ENCODE measurements around the gene ZSCAN21. TPM values are rescaled to one million over a fixed set of nuclear protein-coding genes. Genes with fewer than 3 reads are reported as not detected.

The ZSCAN21 gene
- total RNA-seq, 3 donors from 2014 or later: 12.8 to 21.8 (median 13.0) TPM

GRCh38 chr7:100072462-100072861, 22.9 kb downstream of the ZSCAN21 start:
- TF ChIP-seq CTCF (IDR thresholded peaks at IDR 0.05): no peak
- no peak for DNase-seq (ENCODE audit: low spot score in 2 of 2)
- H3K4me1 ChIP-seq: no peaks in the 10 kb centered on the region
- intact Hi-C loops (cut with DNase I; ENCODE audit: low total_unique reads): no loop called here
- H3K36me3 ChIP-seq: peaks cover 29% of the 10 kb centered on the region
- H3K27me3 ChIP-seq: no peaks in the 10 kb centered on the region
- no peak overlapping the region for H3K27ac ChIP-seq
- H3K9me3 ChIP-seq: peaks cover 25 to 31% of the 10 kb centered on the region in 2 donors
- H3K4me3 ChIP-seq: no peak overlapping the region

DNA sequence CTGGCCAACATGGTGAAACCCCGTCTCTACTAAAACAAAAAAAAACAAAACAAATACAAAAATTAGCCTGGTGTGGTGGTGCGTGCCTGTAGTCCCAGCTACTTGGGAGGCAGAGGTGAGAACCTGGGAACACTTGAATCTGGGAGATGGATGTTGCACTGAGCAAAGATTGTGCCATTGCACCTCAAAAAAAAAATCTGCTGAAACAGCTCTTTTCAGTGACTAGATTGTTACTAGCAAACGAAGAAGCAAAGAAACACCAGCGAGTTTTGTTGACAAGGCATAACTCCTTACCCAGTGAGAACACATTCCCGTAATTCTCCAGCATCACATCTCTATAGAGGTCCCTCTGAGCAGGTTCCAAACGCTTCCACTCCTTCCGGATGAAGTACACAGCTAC, 25.3 kb downstream of the ZSCAN21 start:
- Histone ChIP-seq H3K9me3 (peaks cover 25 to 30% of the 10 kb centered on the region in 2 donors), H3K27me3 (no peaks in the 10 kb centered on the region), H3K4me1 (no peaks in the 10 kb centered on the region), H3K27ac (no peak overlapping the region), H3K36me3 (peaks cover 29% of the 10 kb centered on the region), H3K4me3 (no peak overlapping the region)
- TF ChIP-seq CTCF (IDR thresholded peaks at IDR 0.05) (no peak), POLR2AphosphoS5 (IDR thresholded peaks at IDR 0.05) (no peak), POLR2A (IDR thresholded peaks at IDR 0.05) (no peak)
- intact Hi-C loops (cut with DNase I; ENCODE audit: low total_unique reads): no loop called here
- DNase-seq (ENCODE audit: low spot score in 2 of 2): no peak

GRCh38 chr7:100075418-100075817, 25.8 kb downstream of the ZSCAN21 start:
- TF ChIP-seq POLR2A (IDR thresholded peaks at IDR 0.05) (no peak), POLR2AphosphoS5 (IDR thresholded peaks at IDR 0.05) (no peak), CTCF (IDR thresholded peaks at IDR 0.05) (no peak)
- peaks cover 22 to 24% of the 10 kb centered on the region in 2 donors for H3K9me3 ChIP-seq
- intact Hi-C loops (cut with DNase I; ENCODE audit: low total_unique reads): no loop called here
- peaks cover 0 to 5% of the 10 kb centered on the region in 2 donors for H3K4me1 ChIP-seq
- no peaks in the 10 kb centered on the region for H3K27me3 ChIP-seq
- no peak overlapping the region for H3K27ac ChIP-seq
- H3K36me3 ChIP-seq: peaks cover 27% of the 10 kb centered on the region
- DNase-seq (ENCODE audit: low spot score in 2 of 2): no peak
- H3K4me3 ChIP-seq: no peak overlapping the region

DNA sequence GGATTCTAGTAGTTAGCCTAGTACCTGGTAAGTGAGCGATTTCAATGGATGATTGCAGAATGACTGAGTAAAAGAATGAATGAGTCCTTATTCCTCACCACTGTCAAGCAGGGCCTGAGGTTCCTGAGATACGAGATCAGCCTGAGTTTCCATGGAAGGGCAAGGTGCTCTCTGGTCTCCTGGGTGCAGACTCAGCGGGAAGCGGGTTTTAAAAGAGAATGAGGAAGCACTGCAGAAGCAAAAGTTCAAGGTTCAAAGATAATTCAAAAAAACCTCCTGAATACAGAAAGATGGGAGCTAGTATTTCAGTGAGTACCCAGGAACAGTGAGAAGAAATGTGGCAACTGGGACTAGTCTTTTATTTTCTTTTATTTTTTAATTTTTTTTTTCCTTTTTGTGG, 27.6 kb downstream of the ZSCAN21 start:
- intact Hi-C loops (cut with DNase I; ENCODE audit: low total_unique reads): no loop called here

GRCh38 chr7:100079024-100079560, 29.5 kb downstream of the ZSCAN21 start:
- Histone ChIP-seq H3K36me3 (no peaks in the 10 kb centered on the region), H3K9me3 (no peaks in the 10 kb centered on the region), H3K4me1 (peaks cover 0 to 7% of the 10 kb centered on the region in 2 donors), H3K27ac (no peak overlapping the region), H3K4me3 (no peak overlapping the region), H3K27me3 (no peaks in the 10 kb centered on the region)
- TF ChIP-seq CTCF (IDR thresholded peaks at IDR 0.05) (no peak), POLR2AphosphoS5 (IDR thresholded peaks at IDR 0.05) (no peak), POLR2A (IDR thresholded peaks at IDR 0.05) (no peak)
- intact Hi-C loops (cut with DNase I; ENCODE audit: low total_unique reads): no loop called here
- DNase-seq (ENCODE audit: low spot score in 2 of 2): no peak

More for the DNA sequence above, 27.6 kb downstream of the ZSCAN21 start:
- H3K27me3 ChIP-seq: no peaks in the 10 kb centered on the region
- peaks cover 4 to 6% of the 10 kb centered on the region in 2 donors for H3K9me3 ChIP-seq
- no peak overlapping the region for H3K4me3 ChIP-seq
- H3K4me1 ChIP-seq: peaks cover 0 to 7% of the 10 kb centered on the region in 2 donors
- no peak overlapping the region for H3K27ac ChIP-seq
- H3K36me3 ChIP-seq: peaks cover 10% of the 10 kb centered on the region
- TF ChIP-seq POLR2AphosphoS5 (IDR thresholded peaks at IDR 0.05): no peak
- DNase-seq (ENCODE audit: low spot score in 2 of 2): no peak
